ENCODE data around the gene PARVA.

PARVA gene

GRCh38 chr11:12433121-12433520 lies 55.8 kb downstream of the PARVA start:
- H3K4me3 ChIP-seq (ENCODE audit: low read depth in 1 of 2, low read length in 1 of 2) = no peak overlapping the region
- no peak overlapping the region for H3K27ac ChIP-seq
- no peaks in the 10 kb centered on the region for H3K27me3 ChIP-seq
- H3K36me3 ChIP-seq = no peaks in the 10 kb centered on the region
- no peak for TF ChIP-seq CTCF (IDR thresholded peaks at IDR 0.05)
- no peaks in the 10 kb centered on the region for H3K9me3 ChIP-seq
- no peaks in the 10 kb centered on the region for H3K4me1 ChIP-seq (ENCODE audit: control insufficient read depth in 1 of 2, insufficient read depth in 1 of 2, low read depth in 1 of 2, low read length in 1 of 2)

- Histone ChIP-seq H3K4me1 (ENCODE audit: control insufficient read depth in 1 of 2, insufficient read depth in 1 of 2, low read depth in 1 of 2, low read length in 1 of 2) (no peaks in the 10 kb centered on the region), H3K27me3 (no peaks in the 10 kb centered on the region), H3K36me3 (no peaks in the 10 kb centered on the region), H3K27ac (no peak overlapping the region), H3K4me3 (ENCODE audit: low read depth in 1 of 2, low read length in 1 of 2) (no peak overlapping the region), H3K9me3 (no peaks in the 10 kb centered on the region)
- TF ChIP-seq CTCF (IDR thresholded peaks at IDR 0.05) = no peak
These were observed 56.4 kb downstream of the PARVA start for GRCh38 chr11:12433571-12434324.

DNA sequence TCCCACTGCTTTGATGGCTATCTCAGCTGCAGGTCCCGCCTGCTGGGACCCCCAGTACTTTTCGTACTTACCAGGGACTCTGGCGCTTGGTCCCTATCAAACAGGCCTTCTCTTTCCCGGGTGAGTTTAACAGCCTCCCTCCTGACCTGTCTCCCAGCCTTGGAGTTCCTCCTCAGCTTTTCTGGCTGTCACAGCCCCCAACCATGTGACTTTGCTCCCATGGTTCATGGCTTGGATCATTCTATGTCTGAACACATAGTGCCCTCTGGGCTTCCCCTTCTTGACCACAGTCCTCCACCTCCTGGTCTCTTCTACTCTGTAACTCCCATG lies 56.9 kb downstream of the PARVA start:
- TF ChIP-seq CTCF (IDR thresholded peaks at IDR 0.05) = no peak
- H3K36me3 ChIP-seq = no peaks in the 10 kb centered on the region
- H3K27me3 ChIP-seq = no peaks in the 10 kb centered on the region
- H3K4me1 ChIP-seq (ENCODE audit: control insufficient read depth in 1 of 2, insufficient read depth in 1 of 2, low read depth in 1 of 2, low read length in 1 of 2) = no peaks in the 10 kb centered on the region
- H3K27ac ChIP-seq = no peak overlapping the region
- H3K9me3 ChIP-seq = no peaks in the 10 kb centered on the region
- H3K4me3 ChIP-seq (ENCODE audit: low read depth in 1 of 2, low read length in 1 of 2) = no peak overlapping the region

DNA sequence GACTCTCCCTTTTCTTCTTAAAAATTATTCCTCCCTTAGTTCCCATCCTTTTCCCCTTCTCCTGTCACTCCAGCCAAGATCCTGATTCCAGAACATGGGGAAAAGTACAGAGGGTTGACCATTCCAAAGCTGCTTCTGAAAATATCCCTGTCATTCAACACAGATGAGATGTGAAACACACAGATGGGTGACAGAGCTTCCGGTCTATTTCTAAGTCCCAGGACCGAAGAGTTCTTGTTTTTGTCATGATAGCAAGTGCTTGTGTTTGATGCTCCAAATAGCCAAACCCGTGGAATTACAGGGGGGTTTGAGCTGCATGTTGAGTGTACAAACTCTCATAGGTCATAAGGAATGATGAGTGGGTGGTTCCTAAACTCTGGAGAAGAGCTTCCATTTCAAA lies 57.9 kb downstream of the PARVA start:
- H3K9me3 ChIP-seq = no peaks in the 10 kb centered on the region
- no peak for TF ChIP-seq CTCF (IDR thresholded peaks at IDR 0.05)
- no peak overlapping the region for H3K4me3 ChIP-seq (ENCODE audit: low read depth in 1 of 2, low read length in 1 of 2)
- H3K27me3 ChIP-seq = no peaks in the 10 kb centered on the region
- no peaks in the 10 kb centered on the region for H3K36me3 ChIP-seq
- H3K4me1 ChIP-seq (ENCODE audit: control insufficient read depth in 1 of 2, insufficient read depth in 1 of 2, low read depth in 1 of 2, low read length in 1 of 2) = no peaks in the 10 kb centered on the region
- H3K27ac ChIP-seq = no peak overlapping the region

- Histone ChIP-seq H3K27me3 (no peaks in the 10 kb centered on the region), H3K4me3 (ENCODE audit: low read depth in 1 of 2, low read length in 1 of 2) (no peak overlapping the region), H3K9me3 (no peaks in the 10 kb centered on the region), H3K4me1 (ENCODE audit: control insufficient read depth in 1 of 2, insufficient read depth in 1 of 2, low read depth in 1 of 2, low read length in 1 of 2) (no peaks in the 10 kb centered on the region), H3K27ac (no peak overlapping the region), H3K36me3 (no peaks in the 10 kb centered on the region)
- TF ChIP-seq CTCF (IDR thresholded peaks at IDR 0.05) = no peak
These were observed 58.9 kb downstream of the PARVA start for GRCh38 chr11:12436266-12436665.
